HepG2 (cell line): ENCODE measurements around the gene GBA2. TPM values are rescaled to one million over a fixed set of nuclear protein-coding genes. Genes with fewer than 3 reads are reported as not detected.

ENCODE experiments used
- ATAC-seq: fragments of 200-7000 bp; cut with Tn5 transposase; 3 replicates; pipeline ENCODE4 v1.9.1; 2020; ENCODE audit warnings: mild to moderate bottlenecking, moderate library complexity
- BruUV-seq: library from RNA; stranded (reverse); fragments of 400-500 nt; replicated peaks from 2 replicates; lab custom pipeline; 2021; lab: Mats Ljungman, UMichigan
- CTCF ChIA-PET: fragments of 300-600 bp; formaldehyde crosslinking; extraction: SDS; loops from one replicate; lab custom pipeline; 2021; ENCODE audit warnings: low total read pairs, inconsistent platforms, low intra/inter-chr PET ratio; lab: Yijun Ruan, JAX
- POLR2A ChIA-PET: fragments of 350-600 bp; sonication (Branson Sonifier 250); formaldehyde crosslinking; loops from one replicate; lab custom pipeline; 2020; ENCODE audit warnings: antibody characterized with exemption, inconsistent platforms; lab: Yijun Ruan, JAX
- DNase-seq: peaks from one replicate; pipeline ENCODE4 v3.0.0-alpha.2; 2015; ENCODE audit warnings: low spot score
- FAIRE-seq: peaks from 3 replicates; lab custom pipeline; 2011; peaks lifted over from hg19 to GRCh38; lab: Jason Lieb, UNC
- H2AFZ ChIP-seq: one replicate; pipeline ENCODE4 v1.6.1; 2011; ENCODE audit warnings: low read length, inconsistent platforms
- H3K27ac ChIP-seq: fragments of 300-600 bp; 3 replicates; pipeline ENCODE4 v1.8.0; 2011; ENCODE audit warnings: mixed run types, mild to moderate bottlenecking, mixed read lengths, low read length, inconsistent platforms; ENCODE audit not compliant: insufficient read depth; ENCODE audit errors: extremely low read length
- H3K27me3 ChIP-seq, 2 experiments: fragments of 200-600 bp in 1 of 2; 2 replicates in 1 of 2; 3 replicates in 1 of 2; pipeline versions ENCODE4 v1.6.0 to v1.8.0; 2011; ENCODE audit warnings: low read length in 2 of 2, mild to moderate bottlenecking in 2 of 2, moderate library complexity in 2 of 2, inconsistent platforms in 1 of 2; ENCODE audit not compliant: insufficient read depth in 2 of 2, control insufficient read depth in 1 of 2
- H3K36me3 ChIP-seq, 2 experiments: fragments of 200-600 bp in 1 of 2; replicated peaks in 1 of 2; 2 replicates in 1 of 2; 3 replicates in 1 of 2; pipeline versions ENCODE4 v1.5.1 to v1.8.0; 2011; ENCODE audit warnings: low read length in 2 of 2, inconsistent platforms in 1 of 2; ENCODE audit not compliant: insufficient read depth in 2 of 2, control insufficient read depth in 1 of 2
- H3K4me1 ChIP-seq: 2 replicates; pipeline ENCODE4 v1.5.1; 2012; ENCODE audit warnings: low read length, inconsistent platforms; ENCODE audit not compliant: insufficient read depth
- H3K4me2 ChIP-seq: 2 replicates; pipeline ENCODE4 v1.6.0; 2011; ENCODE audit warnings: low read depth, low read length, inconsistent platforms
- H3K4me3 ChIP-seq, 3 experiments: fragments of 200-600 bp in 1 of 3; sonication (generic), shearing (Covaris generic) in 1 of 3; replicated peaks in 1 of 3; 2 replicates each; pipeline ENCODE4 v1.5.1; 2011 to 2016; ENCODE audit warnings: low read length in 3 of 3, inconsistent platforms in 2 of 3, low read depth in 2 of 3, mild to moderate bottlenecking in 2 of 3, control low read depth in 1 of 3, mixed read lengths in 1 of 3; ENCODE audit not compliant: insufficient read depth in 1 of 3
- H3K79me2 ChIP-seq: one replicate; pipeline ENCODE4 v1.6.1; 2011; ENCODE audit warnings: low read length, inconsistent platforms; ENCODE audit not compliant: insufficient read depth
- H3K9ac ChIP-seq: 2 replicates; pipeline ENCODE4 v1.6.0; 2011; ENCODE audit warnings: mild to moderate bottlenecking, low read depth, low read length, inconsistent platforms; ENCODE audit not compliant: insufficient read depth
- H3K9me3 ChIP-seq: 2 replicates; pipeline ENCODE4 v1.5.1; 2012; ENCODE audit warnings: mild to moderate bottlenecking, low read length
- H4K20me1 ChIP-seq: 2 replicates; pipeline ENCODE4 v1.6.0; 2011; ENCODE audit warnings: inconsistent platforms, mild to moderate bottlenecking, low read length, moderate library complexity; ENCODE audit not compliant: insufficient read depth
- ATF7 ChIP-seq, 2 experiments: fragments of 450-650 bp in 1 of 2; sonication (generic) in 1 of 2; formaldehyde crosslinking in 1 of 2; IDR thresholded peaks; 2 replicates each; pipeline versions ENCODE4 v1.4.0 to v1.6.1; 2016 to 2020; ENCODE audit warnings: antibody characterized with exemption in 1 of 2, mild to moderate bottlenecking in 1 of 2, missing genetic modification reagents in 1 of 2
- CBX2 ChIP-seq, 2 experiments: fragments of 200-600 bp in 1 of 2; sonication (generic); formaldehyde crosslinking in 1 of 2; IDR thresholded peaks; 2 replicates each; pipeline versions ENCODE4 v1.7.0 to v1.8.1; 2018 to 2022; ENCODE audit warnings: low read depth in 2 of 2, low read length in 1 of 2, mild to moderate bottlenecking in 1 of 2, missing genetic modification reagents in 1 of 2
- EED ChIP-seq: sonication (generic); formaldehyde crosslinking; IDR thresholded peaks from 2 replicates; pipeline ENCODE4 v1.5.0; 2020; ENCODE audit warnings: mild to moderate bottlenecking, missing genetic modification reagents
- HNF4A ChIP-seq: sonication (generic); formaldehyde crosslinking; IDR thresholded peaks from 2 replicates; pipeline ENCODE4 v1.4.0; 2020; ENCODE audit warnings: missing genetic modification reagents
- MEIS1 ChIP-seq: sonication (generic); formaldehyde crosslinking; IDR thresholded peaks from 2 replicates; pipeline ENCODE4 v1.9.0; 2021; ENCODE audit warnings: mild to moderate bottlenecking, missing genetic modification reagents, moderate library complexity, borderline replicate concordance
- NFE2 ChIP-seq: sonication (generic); formaldehyde crosslinking; IDR thresholded peaks from 2 replicates; pipeline ENCODE4 v1.4.0; 2020; ENCODE audit warnings: missing genetic modification reagents
- PCBP1 ChIP-seq: fragments of 200-400 bp; formaldehyde crosslinking; IDR thresholded peaks from 2 replicates; pipeline ENCODE4 v1.6.1; 2017; ENCODE audit warnings: mild to moderate bottlenecking, low read depth, low read length, borderline replicate concordance
- RBAK ChIP-seq: sonication (generic); formaldehyde crosslinking; IDR thresholded peaks from 2 replicates; pipeline ENCODE4 v1.5.1; 2020; ENCODE audit warnings: mild to moderate bottlenecking, missing genetic modification reagents
- ZNF343 ChIP-seq: sonication (generic); formaldehyde crosslinking; IDR thresholded peaks from 2 replicates; pipeline ENCODE4 v1.4.0; 2020; ENCODE audit warnings: mild to moderate bottlenecking, missing genetic modification reagents
- ZNF780A ChIP-seq: sonication (generic); formaldehyde crosslinking; IDR thresholded peaks from 2 replicates; pipeline ENCODE4 v1.8.0; 2022; ENCODE audit warnings: mild to moderate bottlenecking, missing genetic modification reagents, moderate library complexity
- ZSCAN30 ChIP-seq: sonication (generic); formaldehyde crosslinking; IDR thresholded peaks from 2 replicates; pipeline ENCODE4 v1.5.0; 2020; ENCODE audit warnings: mild to moderate bottlenecking, missing genetic modification reagents
- WGBS: methylation state at CpG from one replicate; pipeline ENCODE4 v1.1.6; 2017; ENCODE audit warnings: low lambda C conversion rate; 5-methylcytosine and 5-hydroxymethylcytosine counted together
- in situ Hi-C: cut with HindIII; loops from 2 replicates; pipeline ENCODE4 v1.10.0; 2017; ENCODE audit warnings: low pct_unique_long_range_greater_than_20kb; ENCODE audit not compliant: extremely low pct_ligation_motif_present
- intact Hi-C: fragments of 100-400 bp; cut with micrococcal nuclease; formaldehyde crosslinking; loops from one replicate; pipeline ENCODE4 v1.10.0; 2022; ENCODE audit not compliant: unreplicated experiment
- polyA plus RNA-seq, 8 experiments: library from polyadenylated mRNA; depleted of rRNA in 3 of 8; stranded (reverse) in 7 of 8; unstranded in 1 of 8; fragments of >200 nt; fragmentation: Illumina TruSeq in 4 of 8; extraction: Trizol in 4 of 8; gene quantifications; 2 replicates each; pipeline versions ENCODE4 v1.2.1 to v1.2.3, GENCODE V29; 2011 to 2016; ENCODE audit warnings: low read depth in 4 of 8, missing spikeins in 1 of 8, mixed read lengths in 1 of 8; ENCODE audit not compliant: insufficient read depth in 1 of 8
- total RNA-seq, 5 experiments: library from RNA; depleted of rRNA; stranded (reverse); fragments of >200 nt; fragmentation: Illumina TruSeq; extraction: Trizol; gene quantifications; 2 replicates each; pipeline ENCODE4 v1.2.3, GENCODE V29; 2016; ENCODE audit warnings: low read depth in 1 of 5
- TF ChIP-seq, protein P1 (sequence below): sonication (generic); formaldehyde crosslinking; IDR thresholded peaks from 2 replicates; pipeline ENCODE4 v1.4.0; 2020; ENCODE audit warnings: missing genetic modification reagents
- TF ChIP-seq, protein P2 (sequence below): sonication (generic); formaldehyde crosslinking; IDR thresholded peaks from 2 replicates; pipeline ENCODE4 v1.5.0; 2020; ENCODE audit warnings: mild to moderate bottlenecking, missing genetic modification reagents
- TF ChIP-seq, protein P3 (sequence below): sonication (generic); formaldehyde crosslinking; IDR thresholded peaks from 2 replicates; pipeline ENCODE4 v1.9.0; 2022; ENCODE audit warnings: low read depth, missing genetic modification reagents

Gene GBA2
- total and polyA plus RNA-seq, 2 of the 13 experiments (the other 11 are each of a cell fraction or from before 2014, with no cell fraction given), result 37.5 to 86.1 TPM

DNA sequence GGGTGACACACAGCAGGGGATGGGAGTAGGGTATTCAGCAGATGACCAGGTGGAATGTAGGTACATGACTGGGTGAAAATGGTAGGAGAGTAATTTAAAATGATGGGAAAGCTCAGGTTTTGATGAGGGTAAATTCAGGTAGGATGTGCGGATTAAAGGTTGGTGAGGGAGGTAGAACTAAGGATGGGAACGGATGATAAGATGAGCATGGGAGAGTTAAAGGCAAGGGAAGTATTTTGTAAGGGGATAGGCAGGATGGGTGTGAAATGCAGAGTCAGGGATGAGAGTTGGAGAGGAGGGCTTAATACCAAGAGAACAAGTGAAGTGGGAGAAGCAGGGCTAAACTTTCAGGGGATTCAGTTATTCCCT is 18.6 kb downstream of the GBA2 start:
- Histone ChIP-seq H3K4me2 (peak overlapping the region; percentile 98), H3K36me3 (peaks cover 2 to 23% of the 10 kb centered on the region in 2 experiments; a peak in 4 of 5 replicates), H3K27ac (peak overlapping the region; percentile 95), H3K9ac (peak overlapping the region; percentile 86), H3K27me3 (no peaks in the 10 kb centered on the region; a peak in 1 of 5 replicates), H3K9me3 (no peaks in the 10 kb centered on the region), H3K4me3 (peak overlapping the region; percentile 92 to 98 (median 92); a peak in 5 of 6 replicates), H2AFZ (no peak overlapping the region)
- ChIA-PET CTCF (no interaction called here), POLR2A (interaction anchor here (1.0 to 4.1 kb wide), 6 partner anchors 17 to 84 kb away, joined by 3 to 102 read pairs (median 20); partner anchors contain the start of genes ARHGEF39, CCDC107, GBA2 and HINT2)
- in situ Hi-C loops, result no loop called here
- no peak for DNase-seq
- 98% methylated on average over 2 of the region's 2 CpGs for WGBS
- BruUV-seq, result no TSS peak
- TF ChIP-seq ATF7 (IDR thresholded peaks at IDR 0.05) (no peak), ATF7 (CRISPR knock-in tag; IDR thresholded peaks at IDR 0.05) (no peak), ZNF343 (CRISPR knock-in tag) (no peak), CBX2 (IDR thresholded peaks at IDR 0.05; ENCODE audit: low read depth, low read length) (no peak), CBX2 (CRISPR knock-in tag; IDR thresholded peaks at IDR 0.05; ENCODE audit: low read depth) (no peak), HNF4A (no peak), EED (no peak), NFE2 (no peak), PCBP1 (no peak), MEIS1 (CRISPR knock-in tag) (no peak), ZSCAN30 (CRISPR knock-in tag) (no peak), ZNF780A (CRISPR knock-in tag) (no peak), RBAK (CRISPR knock-in tag) (no peak)
- TF ChIP-seq, protein P1, sequence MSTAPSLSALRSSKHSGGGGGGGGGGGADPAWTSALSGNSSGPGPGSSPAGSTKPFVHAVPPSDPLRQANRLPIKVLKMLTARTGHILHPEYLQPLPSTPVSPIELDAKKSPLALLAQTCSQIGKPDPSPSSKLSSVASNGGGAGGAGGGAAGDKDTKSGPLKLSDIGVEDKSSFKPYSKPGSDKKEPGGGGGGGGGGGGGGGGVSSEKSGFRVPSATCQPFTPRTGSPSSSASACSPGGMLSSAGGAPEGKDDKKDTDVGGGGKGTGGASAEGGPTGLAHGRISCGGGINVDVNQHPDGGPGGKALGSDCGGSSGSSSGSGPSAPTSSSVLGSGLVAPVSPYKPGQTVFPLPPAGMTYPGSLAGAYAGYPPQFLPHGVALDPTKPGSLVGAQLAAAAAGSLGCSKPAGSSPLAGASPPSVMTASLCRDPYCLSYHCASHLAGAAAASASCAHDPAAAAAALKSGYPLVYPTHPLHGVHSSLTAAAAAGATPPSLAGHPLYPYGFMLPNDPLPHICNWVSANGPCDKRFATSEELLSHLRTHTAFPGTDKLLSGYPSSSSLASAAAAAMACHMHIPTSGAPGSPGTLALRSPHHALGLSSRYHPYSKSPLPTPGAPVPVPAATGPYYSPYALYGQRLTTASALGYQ (CRISPR knock-in tag), result no peak
- TF ChIP-seq, protein P2, sequence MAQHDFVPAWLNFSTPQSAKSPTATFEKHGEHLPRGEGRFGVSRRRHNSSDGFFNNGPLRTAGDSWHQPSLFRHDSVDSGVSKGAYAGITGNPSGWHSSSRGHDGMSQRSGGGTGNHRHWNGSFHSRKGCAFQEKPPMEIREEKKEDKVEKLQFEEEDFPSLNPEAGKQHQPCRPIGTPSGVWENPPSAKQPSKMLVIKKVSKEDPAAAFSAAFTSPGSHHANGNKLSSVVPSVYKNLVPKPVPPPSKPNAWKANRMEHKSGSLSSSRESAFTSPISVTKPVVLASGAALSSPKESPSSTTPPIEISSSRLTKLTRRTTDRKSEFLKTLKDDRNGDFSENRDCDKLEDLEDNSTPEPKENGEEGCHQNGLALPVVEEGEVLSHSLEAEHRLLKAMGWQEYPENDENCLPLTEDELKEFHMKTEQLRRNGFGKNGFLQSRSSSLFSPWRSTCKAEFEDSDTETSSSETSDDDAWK (CRISPR knock-in tag), result no peak
- TF ChIP-seq, protein P3, sequence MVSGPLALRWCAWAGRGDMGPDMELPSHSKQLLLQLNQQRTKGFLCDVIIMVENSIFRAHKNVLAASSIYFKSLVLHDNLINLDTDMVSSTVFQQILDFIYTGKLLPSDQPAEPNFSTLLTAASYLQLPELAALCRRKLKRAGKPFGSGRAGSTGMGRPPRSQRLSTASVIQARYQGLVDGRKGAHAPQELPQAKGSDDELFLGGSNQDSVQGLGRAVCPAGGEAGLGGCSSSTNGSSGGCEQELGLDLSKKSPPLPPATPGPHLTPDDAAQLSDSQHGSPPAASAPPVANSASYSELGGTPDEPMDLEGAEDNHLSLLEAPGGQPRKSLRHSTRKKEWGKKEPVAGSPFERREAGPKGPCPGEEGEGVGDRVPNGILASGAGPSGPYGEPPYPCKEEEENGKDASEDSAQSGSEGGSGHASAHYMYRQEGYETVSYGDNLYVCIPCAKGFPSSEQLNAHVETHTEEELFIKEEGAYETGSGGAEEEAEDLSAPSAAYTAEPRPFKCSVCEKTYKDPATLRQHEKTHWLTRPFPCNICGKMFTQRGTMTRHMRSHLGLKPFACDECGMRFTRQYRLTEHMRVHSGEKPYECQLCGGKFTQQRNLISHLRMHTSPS, result no peak
- TF ChIP-seq, all 625 proteins: peak for 0
- Histone ChIP-seq H3K4me1 (peaks cover 64% of the 10 kb centered on the region), H4K20me1 (peaks cover 30% of the 10 kb centered on the region), H3K79me2 (peaks cover 64% of the 10 kb centered on the region)
- intact Hi-C loops, result loop anchor here (5.0 to 10.0 kb wide), 2 partner anchors 97 to 236 kb away; partner anchors contain the start of genes FAM221B, RUSC2 and TMEM8B
- FAIRE-seq (no peak), ATAC-seq (no peak)
